GM12878 (cell line): Measurements from ENCODE around the gene CPEB3. TPM values are rescaled to one million over a fixed set of nuclear protein-coding genes. Genes with fewer than 3 reads are reported as not detected.
"Not testable (repeated sequence)": the region's sequence is repeated elsewhere in the genome, so short reads cannot be mapped to it uniquely, and the experiment has no call there.

Experiments used
- ATAC-seq: fragments of 200-7000 bp; cut with Tn5 transposase; 3 replicates; pipeline ENCODE4 v1.9.1; 2020; ENCODE audit warnings: mild to moderate bottlenecking, moderate library complexity
- BruUV-seq: library from RNA; stranded (reverse); fragments of 400-500 nt; replicated peaks from 2 replicates; lab custom pipeline; 2021; lab: Mats Ljungman, UMichigan
- CTCF ChIA-PET: fragments of 300-600 bp; sonication (Branson Sonifier 250); formaldehyde crosslinking; extraction: SDS; loops from one replicate; lab custom pipeline; 2021; ENCODE audit warnings: inconsistent platforms; lab: Yijun Ruan, JAX
- POLR2A ChIA-PET: fragments of 350-600 bp; formaldehyde crosslinking; extraction: SDS; loops from one replicate; lab custom pipeline; 2021; ENCODE audit warnings: inconsistent platforms; lab: Charles Lee
- RAD21 ChIA-PET: fragments of 300-600 bp; sonication (Branson Sonifier 250); formaldehyde crosslinking; loops from one replicate; lab custom pipeline; 2023; ENCODE audit warnings: antibody characterized with exemption; ENCODE audit not compliant: unreplicated experiment; lab: Charles Lee
- SMC1A ChIA-PET: fragments of 300-600 bp; sonication (Branson Sonifier 250); formaldehyde crosslinking; loops from one replicate; lab custom pipeline; 2023; ENCODE audit not compliant: unreplicated experiment, uncharacterized antibody; lab: Charles Lee
- DNase-seq: peaks from one replicate; pipeline ENCODE4 v3.0.0-alpha.2; 2011; ENCODE audit warnings: low read depth, low spot score
- FAIRE-seq: peaks from 3 replicates; lab custom pipeline; 2011; peaks lifted over from hg19 to GRCh38; lab: Jason Lieb, UNC
- H2AFZ ChIP-seq: 2 replicates; pipeline ENCODE4 v1.6.0; 2011; ENCODE audit warnings: low read depth, low read length, control low read depth; ENCODE audit not compliant: control insufficient read depth
- H3K27ac ChIP-seq: 2 replicates; pipeline ENCODE4 v1.5.1; 2011; ENCODE audit warnings: control low read depth; ENCODE audit not compliant: control insufficient read depth, insufficient read depth
- H3K27me3 ChIP-seq, 2 experiments: replicated peaks in 1 of 2; 2 replicates each; pipeline versions ENCODE4 v1.6.0 to v1.6.1; 2011; ENCODE audit warnings: low read length in 1 of 2; ENCODE audit not compliant: control insufficient read depth in 2 of 2, insufficient read depth in 2 of 2
- H3K36me3 ChIP-seq, 2 experiments: 2 replicates each; pipeline ENCODE4 v1.5.1; 2011; ENCODE audit warnings: low read length in 1 of 2; ENCODE audit not compliant: control insufficient read depth in 2 of 2, insufficient read depth in 2 of 2
- H3K4me1 ChIP-seq: 2 replicates; pipeline ENCODE4 v1.6.1; 2011; ENCODE audit warnings: mild to moderate bottlenecking, low read length, moderate library complexity, mixed read lengths; ENCODE audit not compliant: control insufficient read depth, insufficient read depth
- H3K4me2 ChIP-seq: 2 replicates; pipeline ENCODE4 v1.6.0; 2011; ENCODE audit warnings: control low read depth; ENCODE audit not compliant: control insufficient read depth, insufficient read depth
- H3K4me3 ChIP-seq: fragments of 200-600 bp; sonication (generic); 2 replicates; pipeline ENCODE4 v1.5.1; 2016
- H3K79me2 ChIP-seq: 2 replicates; pipeline ENCODE4 v1.6.0; 2011; ENCODE audit warnings: low read length; ENCODE audit not compliant: control insufficient read depth, insufficient read depth
- H3K9ac ChIP-seq: 2 replicates; pipeline ENCODE4 v1.8.0; 2011; ENCODE audit warnings: low read length, control low read depth, mixed read lengths; ENCODE audit not compliant: control insufficient read depth, insufficient read depth
- H3K9me3 ChIP-seq: replicated peaks from 3 replicates; pipeline ENCODE4 v1.5.1; 2011; ENCODE audit warnings: mild to moderate bottlenecking, low read length; ENCODE audit not compliant: control insufficient read depth, insufficient read depth
- H4K20me1 ChIP-seq: 2 replicates; pipeline ENCODE4 v1.6.0; 2011; ENCODE audit not compliant: control insufficient read depth, insufficient read depth
- CHD2 ChIP-seq: IDR thresholded peaks from 2 replicates; pipeline ENCODE4 v1.6.1; 2011; ENCODE audit warnings: low read depth, low read length, improper control_type of control experiment, borderline replicate concordance
- POLR2AphosphoS2 ChIP-seq: IDR thresholded peaks from 2 replicates; pipeline ENCODE4 v1.6.1; 2011; ENCODE audit warnings: low read depth, mild to moderate bottlenecking, low read length, improper control_type of control experiment, moderate library complexity
- POLR2AphosphoS5 ChIP-seq: IDR thresholded peaks from 2 replicates; pipeline ENCODE4 v1.6.1; 2011; ENCODE audit warnings: mild to moderate bottlenecking, low read length, inconsistent platforms
- ZNF274 ChIP-seq: IDR thresholded peaks from one replicate; pipeline ENCODE4 v1.8.0; 2011; ENCODE audit not compliant: insufficient read length, insufficient read depth
- WGBS: methylation state at CpG from one replicate; pipeline ENCODE4 v1.1.6; 2016; ENCODE audit warnings: low lambda C conversion rate; ENCODE audit not compliant: insufficient replicate concordance, insufficient coverage; ENCODE audit errors: missing lambda C conversion rate; 5-methylcytosine and 5-hydroxymethylcytosine counted together
- in situ Hi-C: fragments of 300-500 bp; cut with MboI; formaldehyde crosslinking; loops from 9 replicates; pipeline ENCODE4 v1.14.3; 2018; ENCODE audit warnings: mixed read lengths
- intact Hi-C: fragments of 100-400 bp; cut with micrococcal nuclease; formaldehyde crosslinking; loops from one replicate; pipeline ENCODE4 v1.14.2; 2022; ENCODE audit not compliant: unreplicated experiment
- polyA plus RNA-seq, 11 experiments: library from polyadenylated mRNA; depleted of rRNA in 4 of 11; unstranded in 6 of 11; stranded (reverse) in 5 of 11; fragments of >200 nt; fragmentation: Nextera tagmentation in 4 of 11; fragmentation: Illumina TruSeq in 1 of 11; extraction: Ambion mirVana in 4 of 11; extraction: Trizol in 1 of 11; gene quantifications; 1 replicate in 1 of 11; 2 replicates in 10 of 11; pipeline versions ENCODE4 v1.2.1 to v1.2.3, GENCODE V29; 2011 to 2016; ENCODE audit warnings: inconsistent platforms in 2 of 11, missing spikeins in 2 of 11, low read depth in 1 of 11
- total RNA-seq, 4 experiments: library from RNA; depleted of rRNA in 3 of 4; stranded (reverse); fragments of >200 nt in 3 of 4; fragmentation: Illumina TruSeq in 1 of 4; extraction: Trizol in 1 of 4; gene quantifications; 2 replicates each; pipeline versions ENCODE4 v1.2.1 to v1.2.3, GENCODE V29; 2013 to 2021

Gene CPEB3
- total and polyA plus RNA-seq, 10 of the 15 experiments (the other 5 are each of a cell fraction or from before 2014, with no cell fraction given): 0.50 to 2.3 (median 1.2) TPM

- TF ChIP-seq POLR2AphosphoS5: no peak
- TF ChIP-seq CHD2: no peak
- TF ChIP-seq POLR2AphosphoS2: no peak
- TF ChIP-seq ZNF274: no peak
These were observed 171.5 kb downstream of the CPEB3 start (continued) for GRCh38 chr10:92119340-92119739.

- H4K20me1 ChIP-seq, H3K4me2 ChIP-seq, SMC1A ChIA-PET, H3K36me3 ChIP-seq, H3K27me3 ChIP-seq, H2AFZ ChIP-seq, H3K27ac ChIP-seq, H3K4me3 ChIP-seq, intact Hi-C loops, H3K79me2 ChIP-seq, H3K9me3 ChIP-seq, H3K4me1 ChIP-seq, FAIRE-seq, BruUV-seq, DNase-seq, ATAC-seq, H3K9ac ChIP-seq, in situ Hi-C loops: not testable (repeated sequence)
- ChIA-PET POLR2A (interaction anchor here (0.6 kb wide), 1 partner anchor 15 kb away, joined by 3 read pairs; no protein-coding TSS in a partner anchor), CTCF (interaction anchor here (1.2 kb wide), 1 partner anchor 14 kb away, joined by 4 read pairs; no protein-coding TSS in a partner anchor), RAD21 (interaction anchor here (1.0 kb wide), 1 partner anchor 96 kb away, joined by 3 read pairs; no protein-coding TSS in a partner anchor)
- 96% methylated on average over 25 of the region's 30 CpGs for WGBS
These were observed 176.0 kb downstream of the CPEB3 start for GRCh38 chr10:92114917-92115316.
